HG03558 (cell line): ENCODE results near the gene PRRX2.
"Not testable (repeated sequence)": the region's sequence is repeated elsewhere in the genome, so short reads cannot be mapped to it uniquely, and the experiment has no call there.

Experiments
- ATAC-seq: cut with Tn5 transposase; IDR thresholded peaks from one replicate; pipeline ENCODE4 v1.9.1; 2021; ENCODE audit warnings: moderate number of reproducible peaks; ENCODE audit not compliant: unreplicated experiment; ENCODE audit errors: extremely low read depth

The PRRX2 gene

GRCh38 chr9:129649726-129650679 is 15.4 kb upstream of the PRRX2 start:
- no peak for ATAC-seq

GRCh38 chr9:129650680-129651235 is 14.7 kb upstream of the PRRX2 start:
- no peak for ATAC-seq

GRCh38 chr9:129653823-129654553 is 11.5 kb upstream of the PRRX2 start:
- no peak for ATAC-seq

GRCh38 chr9:129654554-129655040 is 10.8 kb upstream of the PRRX2 start:
- no peak for ATAC-seq

GRCh38 chr9:129655154-129655553 is 10.3 kb upstream of the PRRX2 start:
- ATAC-seq, result no peak

GRCh38 chr9:129655696-129656095 is 9.8 kb upstream of the PRRX2 start:
- ATAC-seq, result no peak

GRCh38 chr9:129656795-129657390 is 8.6 kb upstream of the PRRX2 start:
- no peak for ATAC-seq

GRCh38 chr9:129661029-129661428 is 4.4 kb upstream of the PRRX2 start:
- ATAC-seq, result no peak

GRCh38 chr9:129662239-129662638 is 3.2 kb upstream of the PRRX2 start:
- ATAC-seq, result not testable (repeated sequence)

- ATAC-seq, result no peak
Observed at GRCh38 chr9:129664746-129665388, 580 bp upstream of the PRRX2 start.

GRCh38 chr9:129665814-129666520 is 520 bp downstream of the PRRX2 start:
- ATAC-seq, result no peak

- no peak for ATAC-seq
Observed at GRCh38 chr9:129666575-129666974, 1.1 kb downstream of the PRRX2 start.

- no peak for ATAC-seq
Observed at GRCh38 chr9:129667378-129667777, 1.9 kb downstream of the PRRX2 start.

- no peak for ATAC-seq
Observed at GRCh38 chr9:129667850-129668249, 2.4 kb downstream of the PRRX2 start.

GRCh38 chr9:129669141-129669718 is 3.8 kb downstream of the PRRX2 start:
- no peak for ATAC-seq

GRCh38 chr9:129669946-129670345 is 4.5 kb downstream of the PRRX2 start:
- no peak for ATAC-seq

- ATAC-seq, result no peak
Observed at GRCh38 chr9:129671065-129671464, 5.6 kb downstream of the PRRX2 start.

- ATAC-seq, result no peak
Observed at GRCh38 chr9:129671519-129671918, 6.1 kb downstream of the PRRX2 start.

GRCh38 chr9:129672702-129673101 is 7.3 kb downstream of the PRRX2 start:
- no peak for ATAC-seq
